Measurements from ENCODE around the gene PPIB.
"Not testable (repeated sequence)": the region's sequence is repeated elsewhere in the genome, so short reads cannot be mapped to it uniquely, and the experiment has no call there.

The PPIB gene

DNA sequence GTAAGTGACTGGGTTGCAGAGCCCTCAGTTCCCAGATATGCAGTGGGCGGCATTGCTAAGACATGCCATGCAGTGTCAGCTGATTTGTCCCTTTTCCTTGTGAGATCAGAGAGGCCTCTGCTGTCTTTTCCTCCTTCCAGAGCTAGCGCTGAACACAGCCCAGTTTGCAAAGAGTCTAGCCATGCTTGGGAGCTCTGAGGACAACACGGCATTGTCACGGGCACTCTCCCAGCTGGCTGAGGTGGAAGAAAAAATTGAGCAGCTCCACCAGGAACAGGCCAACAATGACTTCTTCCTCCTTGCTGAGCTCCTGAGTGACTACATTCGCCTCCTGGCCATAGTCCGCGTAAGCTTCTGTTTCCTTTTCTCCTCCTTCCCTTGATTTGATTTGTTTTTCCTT, 31.3 kb downstream of the PPIB start:
- no peak overlapping the region for H3K4me3 ChIP-seq (ENCODE audit: low read depth, low read length)
- DNase-seq (ENCODE audit: low read depth), result no peak
- TF ChIP-seq, protein P1, sequence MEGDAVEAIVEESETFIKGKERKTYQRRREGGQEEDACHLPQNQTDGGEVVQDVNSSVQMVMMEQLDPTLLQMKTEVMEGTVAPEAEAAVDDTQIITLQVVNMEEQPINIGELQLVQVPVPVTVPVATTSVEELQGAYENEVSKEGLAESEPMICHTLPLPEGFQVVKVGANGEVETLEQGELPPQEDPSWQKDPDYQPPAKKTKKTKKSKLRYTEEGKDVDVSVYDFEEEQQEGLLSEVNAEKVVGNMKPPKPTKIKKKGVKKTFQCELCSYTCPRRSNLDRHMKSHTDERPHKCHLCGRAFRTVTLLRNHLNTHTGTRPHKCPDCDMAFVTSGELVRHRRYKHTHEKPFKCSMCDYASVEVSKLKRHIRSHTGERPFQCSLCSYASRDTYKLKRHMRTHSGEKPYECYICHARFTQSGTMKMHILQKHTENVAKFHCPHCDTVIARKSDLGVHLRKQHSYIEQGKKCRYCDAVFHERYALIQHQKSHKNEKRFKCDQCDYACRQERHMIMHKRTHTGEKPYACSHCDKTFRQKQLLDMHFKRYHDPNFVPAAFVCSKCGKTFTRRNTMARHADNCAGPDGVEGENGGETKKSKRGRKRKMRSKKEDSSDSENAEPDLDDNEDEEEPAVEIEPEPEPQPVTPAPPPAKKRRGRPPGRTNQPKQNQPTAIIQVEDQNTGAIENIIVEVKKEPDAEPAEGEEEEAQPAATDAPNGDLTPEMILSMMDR (IDR thresholded peaks at IDR 0.05; ENCODE audit: insufficient read depth, low read depth, low read length, missing control alignments), result no peak

DNA sequence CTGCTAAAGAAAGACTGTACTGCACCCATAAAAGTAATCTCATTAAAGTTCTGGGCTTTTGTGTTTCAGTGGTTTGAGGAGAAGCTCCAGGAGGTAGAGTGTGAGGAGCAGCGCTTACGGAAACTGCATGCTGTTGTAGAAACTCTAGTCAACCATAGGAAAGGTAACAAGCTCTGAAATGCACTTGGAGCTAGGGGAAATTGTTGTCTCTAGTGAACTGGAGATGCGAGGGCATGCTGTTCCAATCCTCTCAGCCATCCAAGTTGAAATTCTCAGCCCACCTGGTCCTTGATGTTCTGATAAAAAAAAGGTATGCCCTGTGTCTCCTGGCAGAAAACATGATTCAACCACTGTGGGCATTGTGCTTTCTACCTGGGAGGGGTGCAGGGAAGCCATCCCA, 32.7 kb downstream of the PPIB start:
- H3K4me3 ChIP-seq (ENCODE audit: low read depth, low read length), result no peak overlapping the region
- TF ChIP-seq, protein P1 (IDR thresholded peaks at IDR 0.05; ENCODE audit: insufficient read depth, low read depth, low read length, missing control alignments), result no peak
- DNase-seq (ENCODE audit: low read depth), result no peak

DNA sequence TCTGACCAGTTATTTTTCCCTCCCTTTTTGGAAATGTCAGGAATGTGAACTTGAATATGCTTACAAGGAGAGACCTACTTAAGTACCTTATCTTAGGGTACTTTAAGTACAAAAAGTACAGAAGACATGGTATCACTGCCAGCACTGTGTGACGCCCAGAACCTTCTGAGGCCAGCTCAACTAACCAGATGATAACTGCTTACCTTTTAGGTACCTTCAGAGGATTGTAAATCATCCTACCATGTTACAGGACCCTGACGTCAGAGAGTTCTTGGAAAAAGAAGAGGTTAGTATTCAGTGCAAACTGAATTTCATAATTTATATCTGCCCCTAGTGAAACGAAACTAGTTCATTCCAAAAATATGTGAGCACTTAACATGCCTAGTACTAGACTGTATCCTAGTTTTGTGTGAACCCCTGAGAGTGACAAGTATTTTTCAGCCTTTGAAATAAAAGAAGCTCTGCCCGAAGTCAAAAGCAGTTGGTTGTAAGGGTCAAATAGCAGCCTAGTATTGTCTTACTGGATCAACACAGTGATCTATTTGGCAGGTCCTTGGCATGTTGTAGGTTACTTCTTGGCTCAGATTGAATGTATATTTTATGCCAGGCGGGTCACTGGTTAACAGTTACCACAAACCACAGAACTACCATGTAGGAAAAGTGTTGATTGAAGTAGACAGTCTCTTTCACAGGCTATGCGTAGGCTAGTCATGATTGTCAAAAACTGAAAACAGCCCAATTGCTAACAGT, 35.1 kb downstream of the PPIB start:
- TF ChIP-seq, protein P1 (IDR thresholded peaks at IDR 0.05; ENCODE audit: insufficient read depth, low read depth, low read length, missing control alignments), result no peak
- DNase-seq (ENCODE audit: low read depth), result no peak
- no peak overlapping the region for H3K4me3 ChIP-seq (ENCODE audit: low read depth, low read length)

DNA sequence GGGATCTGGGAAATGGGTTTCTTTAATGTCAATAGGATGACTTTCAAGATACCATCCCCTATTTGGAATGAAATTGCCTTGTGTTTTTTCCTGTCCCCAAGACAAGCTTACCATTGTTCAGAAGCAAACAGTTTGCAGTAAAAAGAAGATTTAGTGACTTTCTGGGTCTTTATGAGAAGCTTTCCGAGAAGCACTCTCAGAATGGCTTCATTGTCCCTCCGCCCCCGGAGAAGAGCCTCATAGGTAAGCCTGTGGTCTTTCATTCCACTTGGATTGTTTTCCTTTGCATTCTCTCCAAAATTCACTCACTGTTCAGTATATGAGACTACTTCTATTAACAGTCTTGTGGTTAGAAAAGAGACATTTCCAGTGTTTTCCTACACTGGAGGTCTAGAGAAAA, 36.8 kb downstream of the PPIB start:
- DNase-seq (ENCODE audit: low read depth), result no peak
- TF ChIP-seq, protein P1 (IDR thresholded peaks at IDR 0.05; ENCODE audit: insufficient read depth, low read depth, low read length, missing control alignments), result no peak
- H3K4me3 ChIP-seq (ENCODE audit: low read depth, low read length), result no peak overlapping the region

DNA sequence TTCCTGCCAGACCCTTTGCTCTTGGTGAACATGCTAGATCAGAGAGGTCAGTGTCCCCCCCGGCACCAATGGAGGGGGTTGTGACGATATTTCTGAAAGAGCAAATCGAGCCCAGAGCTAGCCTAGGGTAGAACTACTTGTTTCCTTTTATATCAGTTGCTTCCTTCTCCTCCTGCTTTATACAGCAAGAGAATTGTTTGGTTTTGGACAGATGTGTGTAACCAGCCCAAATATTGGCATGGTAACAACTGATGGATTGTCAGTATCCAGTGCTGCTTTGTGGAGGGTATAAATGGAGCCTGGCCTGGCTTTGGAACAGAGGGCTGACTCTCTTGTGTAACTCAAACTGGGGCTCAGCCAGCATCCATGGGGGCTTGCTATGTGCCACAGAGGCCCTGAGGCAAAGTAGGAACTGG, 39.9 kb downstream of the PPIB start:
- DNase-seq (ENCODE audit: low read depth), result no peak
- H3K4me3 ChIP-seq (ENCODE audit: low read depth, low read length), result no peak overlapping the region
- TF ChIP-seq, protein P1 (IDR thresholded peaks at IDR 0.05; ENCODE audit: insufficient read depth, low read depth, low read length, missing control alignments), result no peak

DNA sequence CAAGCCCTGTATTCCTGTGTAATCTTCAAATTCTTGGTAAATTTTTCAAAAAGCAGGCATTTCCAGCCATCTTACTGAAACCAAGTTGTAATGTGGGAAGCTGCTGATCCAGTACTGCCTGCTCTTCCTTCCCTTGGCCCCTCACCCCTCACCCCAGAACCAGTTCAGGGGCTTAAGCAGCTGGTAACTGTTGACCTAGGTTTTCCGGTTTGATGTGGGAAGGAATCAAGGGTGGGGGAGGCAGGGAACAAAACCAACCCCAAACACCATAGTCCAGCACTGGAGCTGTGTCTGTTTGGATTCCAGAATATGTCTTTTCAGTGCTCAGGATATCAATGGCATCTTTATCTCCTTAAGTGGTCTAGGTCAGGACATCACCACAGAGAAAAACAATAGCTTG, 40.4 kb downstream of the PPIB start:
- TF ChIP-seq, protein P1 (IDR thresholded peaks at IDR 0.05; ENCODE audit: insufficient read depth, low read depth, low read length, missing control alignments), result no peak
- DNase-seq (ENCODE audit: low read depth), result no peak
- H3K4me3 ChIP-seq (ENCODE audit: low read depth, low read length), result no peak overlapping the region

DNA sequence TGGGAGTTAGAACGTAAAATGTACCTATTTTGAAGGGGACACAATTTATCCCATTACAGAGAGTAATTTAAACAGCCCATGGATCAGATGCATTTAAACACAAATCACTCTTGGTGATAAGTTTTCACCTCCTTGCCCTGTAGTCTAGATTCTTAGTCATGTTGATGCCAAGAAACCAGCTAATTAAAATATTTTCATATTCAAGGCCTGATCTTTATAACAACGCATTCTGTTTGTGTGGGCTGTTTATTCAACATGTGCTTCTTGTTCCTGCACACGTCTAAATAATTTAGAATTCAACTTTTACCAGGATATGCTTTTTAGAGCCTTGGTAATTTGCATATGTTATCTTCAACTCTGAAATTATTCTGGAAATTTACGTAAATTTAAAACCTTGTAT, 41.2 kb downstream of the PPIB start:
- no peak for DNase-seq (ENCODE audit: low read depth)
- no peak overlapping the region for H3K4me3 ChIP-seq (ENCODE audit: low read depth, low read length)
- TF ChIP-seq, protein P1 (IDR thresholded peaks at IDR 0.05; ENCODE audit: insufficient read depth, low read depth, low read length, missing control alignments), result no peak

DNA sequence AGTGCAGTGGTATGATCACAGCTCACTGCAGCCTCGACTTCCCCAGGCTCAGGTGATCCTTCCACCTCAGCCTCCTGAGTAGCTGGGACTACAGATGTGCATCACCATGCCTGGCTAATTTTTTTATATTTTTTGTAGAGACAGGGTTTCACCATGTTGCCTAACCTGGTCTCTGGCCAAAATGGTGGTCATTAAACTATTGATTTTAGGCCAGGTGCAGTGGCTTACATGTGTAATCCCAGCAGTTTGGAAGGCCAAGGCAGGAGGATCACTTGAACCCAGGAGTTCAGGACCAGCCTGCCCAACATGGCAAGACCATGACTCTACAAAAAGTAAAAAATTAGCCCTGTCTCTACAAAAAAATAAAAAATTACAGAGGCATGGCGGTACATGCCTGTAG, 42.5 kb downstream of the PPIB start:
- H3K4me3 ChIP-seq (ENCODE audit: low read depth, low read length); DNase-seq (ENCODE audit: low read depth): not testable (repeated sequence)
